NCI-H446 (cell line): Measurements from ENCODE around the gene CFAP206.

Experiments
- DNase-seq, 2 experiments: peaks; one replicate each; lab custom pipeline; 2025; lab: John Stamatoyannopoulos, UW

The CFAP206 gene, protein sequence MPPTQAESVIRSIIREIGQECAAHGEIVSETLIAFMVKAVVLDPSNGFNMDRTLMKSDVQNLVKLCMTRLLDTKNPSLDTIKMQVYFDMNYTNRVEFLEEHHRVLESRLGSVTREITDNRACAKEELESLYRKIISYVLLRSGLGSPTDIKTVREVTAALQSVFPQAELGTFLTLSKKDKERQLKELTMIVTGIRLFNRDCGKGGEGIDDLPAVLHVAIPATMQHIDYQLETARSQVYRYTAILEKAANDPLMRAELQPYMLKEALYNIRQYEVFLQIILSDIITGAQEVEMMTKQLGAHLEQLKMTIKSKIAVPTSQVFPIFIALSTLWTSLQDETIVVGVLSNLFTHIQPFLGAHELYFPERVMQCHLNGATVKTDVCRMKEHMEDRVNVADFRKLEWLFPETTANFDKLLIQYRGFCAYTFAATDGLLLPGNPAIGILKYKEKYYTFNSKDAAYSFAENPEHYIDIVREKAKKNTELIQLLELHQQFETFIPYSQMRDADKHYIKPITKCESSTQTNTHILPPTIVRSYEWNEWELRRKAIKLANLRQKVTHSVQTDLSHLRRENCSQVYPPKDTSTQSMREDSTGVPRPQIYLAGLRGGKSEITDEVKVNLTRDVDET

GRCh38 chr6:87407901-87408720, at the start of gene CFAP206:
CFAP206 (plus strand) TSS chr6:87407972; CDS start chr6:87409840, 1,868 bp downstream.
- peak; percentile 79 to 88 for DNase-seq

- DNase-seq: no peak
These were observed 43.0 kb upstream of the CFAP206 start for GRCh38 chr6:87364602-87365252.

DNA sequence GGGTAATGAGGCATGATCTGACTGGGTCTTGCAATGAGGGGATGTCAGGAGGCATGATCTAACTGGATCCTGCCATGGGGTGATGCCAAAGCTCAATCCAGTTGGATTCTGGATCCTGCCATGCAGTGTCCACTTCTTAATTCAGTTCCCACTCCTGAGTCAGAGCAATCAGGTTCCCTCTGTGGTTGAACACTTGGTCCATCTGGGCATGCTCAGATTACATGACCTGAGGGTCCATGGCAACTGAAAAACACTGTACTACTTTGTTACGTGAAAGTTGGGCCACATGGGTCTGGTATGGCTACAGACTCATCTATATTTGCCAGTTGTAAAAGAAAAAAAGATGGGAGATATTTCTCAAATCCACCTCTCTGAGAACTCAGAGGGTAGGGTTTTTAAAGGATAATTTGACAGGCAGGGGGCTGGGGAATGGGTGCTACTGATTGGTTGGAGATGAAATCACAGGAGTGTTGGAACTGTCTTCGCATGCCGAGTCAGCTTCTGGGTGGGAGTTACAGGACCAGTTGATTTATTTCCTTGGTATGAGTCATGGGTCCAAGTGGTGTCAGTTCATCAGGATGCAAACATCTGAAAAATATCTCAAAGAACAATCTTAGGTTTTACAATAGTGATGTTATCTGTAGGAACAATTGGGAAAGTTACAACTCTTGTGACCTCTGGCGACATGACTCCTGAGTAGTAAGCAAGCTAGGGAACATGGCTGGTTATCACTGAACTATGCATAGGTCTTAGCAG, 41.5 kb upstream of the CFAP206 start:
- no peak for DNase-seq

DNA sequence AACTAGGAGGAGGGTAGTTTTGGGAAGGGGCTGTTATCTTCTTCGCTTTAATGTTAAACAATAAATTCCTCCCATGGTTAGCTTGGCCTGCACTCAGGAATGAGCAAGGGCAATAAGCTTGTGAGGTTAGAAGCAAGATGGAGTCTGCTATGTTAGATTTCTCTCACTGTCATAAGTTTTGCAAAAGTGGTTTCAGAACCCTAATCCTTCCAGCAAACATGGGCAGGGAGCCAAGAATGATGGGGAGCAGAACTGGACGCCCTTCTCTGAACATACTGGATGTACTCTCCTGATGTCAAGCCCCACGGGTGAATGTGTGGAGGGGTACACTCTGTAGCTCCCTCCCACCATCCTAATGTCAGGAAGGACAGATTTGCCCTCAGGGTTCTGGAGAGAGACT, 40.9 kb upstream of the CFAP206 start:
- DNase-seq: no peak

DNA sequence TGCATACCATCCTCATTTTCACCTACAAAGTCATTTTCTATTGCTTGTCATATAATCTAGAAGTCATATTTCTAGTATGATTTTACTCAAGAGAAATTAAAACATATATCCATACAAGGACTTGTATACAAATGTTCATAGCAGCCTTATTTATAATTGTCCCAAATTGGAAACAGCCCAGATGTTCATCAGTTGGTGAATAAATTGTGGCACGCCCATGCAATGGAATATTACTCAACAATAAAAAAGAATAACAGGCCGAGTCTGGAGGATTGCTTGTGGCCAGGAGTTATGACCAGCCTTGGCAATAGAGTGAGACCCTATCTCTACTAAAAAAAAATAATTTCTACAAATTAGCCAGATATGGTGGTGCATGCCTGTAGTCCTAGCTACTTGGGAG, 34.4 kb upstream of the CFAP206 start:
- DNase-seq: no peak

- DNase-seq: no peak
These were observed 32.5 kb upstream of the CFAP206 start for GRCh38 chr6:87375315-87375714.

- no peak for DNase-seq
These were observed 31.1 kb upstream of the CFAP206 start for GRCh38 chr6:87376643-87377042.

DNA sequence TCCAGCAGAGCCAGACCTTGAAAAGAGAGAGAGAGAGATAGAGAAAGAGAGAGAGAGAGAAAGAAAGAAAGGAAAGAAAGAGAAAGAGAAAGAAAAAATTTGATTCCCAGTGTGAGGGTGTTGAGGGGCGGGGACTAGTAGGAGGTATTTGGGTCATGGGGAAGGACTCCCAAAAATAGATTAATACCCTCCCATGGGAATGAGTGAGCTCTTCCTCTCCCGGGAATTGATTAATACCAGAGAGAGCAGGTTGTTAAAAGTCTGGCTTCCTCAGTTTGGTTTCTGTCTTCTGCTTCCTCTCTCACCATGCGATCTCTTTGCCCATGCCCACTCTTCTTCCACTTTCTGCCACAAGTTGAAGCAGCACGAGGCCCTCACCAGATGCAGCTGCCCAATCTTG, 28.8 kb upstream of the CFAP206 start:
- no peak for DNase-seq

- no peak for DNase-seq
These were observed 24.9 kb upstream of the CFAP206 start for GRCh38 chr6:87382861-87383260.

DNA sequence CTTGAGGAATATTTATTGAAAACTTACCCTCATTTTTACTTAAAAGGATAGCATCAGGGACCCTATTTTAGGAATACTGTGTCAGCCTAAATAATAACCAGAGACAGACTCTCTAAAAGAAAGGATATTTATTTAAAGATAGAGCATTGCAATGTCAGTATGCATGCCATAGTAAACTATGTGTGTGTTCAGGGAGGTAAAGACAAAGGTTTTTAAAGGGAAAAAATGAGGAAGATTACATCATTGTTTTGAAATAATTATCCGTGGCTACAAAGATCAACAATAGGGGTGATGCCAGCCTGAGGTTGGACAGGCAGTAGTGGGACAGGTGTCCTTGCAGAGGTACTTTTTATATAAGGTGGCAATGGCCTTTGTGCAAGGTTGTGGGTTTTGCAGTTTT, 23.7 kb upstream of the CFAP206 start:
- DNase-seq: no peak

- DNase-seq: no peak
These were observed 23.3 kb upstream of the CFAP206 start for GRCh38 chr6:87384449-87384848.

GRCh38 chr6:87391334-87391733, 16.4 kb upstream of the CFAP206 start:
- DNase-seq: peak; percentile 12 to 17

- peak; percentile 42 to 50 for DNase-seq
These were observed 14.6 kb upstream of the CFAP206 start for GRCh38 chr6:87393026-87393622.

- DNase-seq: no peak
These were observed 12.3 kb upstream of the CFAP206 start for GRCh38 chr6:87395431-87395830.

DNA sequence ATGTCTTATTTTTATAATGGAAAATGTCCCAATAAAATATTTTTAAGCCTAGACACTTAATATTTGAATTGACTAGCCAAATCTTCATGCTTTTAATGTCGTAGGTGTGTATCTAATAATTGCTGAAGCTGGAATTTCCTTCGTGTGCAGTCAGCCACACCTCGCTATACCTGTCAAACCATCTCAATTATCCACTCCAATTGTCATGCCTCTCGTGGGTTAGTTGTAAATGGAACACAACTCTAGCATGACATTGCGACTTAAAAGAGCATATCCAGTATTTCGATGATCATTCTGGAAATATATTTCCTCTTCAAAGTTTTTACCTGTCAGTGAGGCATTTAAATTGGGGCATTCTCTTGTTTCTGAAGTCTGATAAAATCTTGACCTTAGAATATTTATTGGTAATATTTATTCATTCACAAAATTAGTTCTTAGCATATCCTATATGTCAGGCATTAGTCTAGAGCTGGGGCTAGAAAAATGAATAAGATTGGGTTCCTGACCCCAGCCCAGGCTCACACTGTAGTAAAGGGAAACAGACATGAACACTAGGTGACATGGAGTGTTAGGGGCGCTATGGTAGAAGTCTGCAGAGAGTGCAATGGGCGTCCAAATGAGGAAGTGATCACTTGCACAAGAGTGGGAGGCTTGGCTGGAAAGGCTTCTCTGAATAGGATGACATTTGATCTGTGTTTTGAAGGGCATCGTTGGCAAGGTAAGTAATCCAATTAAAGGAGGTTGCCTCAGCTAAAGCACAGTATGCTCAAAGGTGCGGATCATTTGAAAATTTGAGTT, 11.0 kb upstream of the CFAP206 start:
- DNase-seq: no peak

- no peak for DNase-seq
These were observed 10.1 kb upstream of the CFAP206 start for GRCh38 chr6:87397656-87398055.

DNA sequence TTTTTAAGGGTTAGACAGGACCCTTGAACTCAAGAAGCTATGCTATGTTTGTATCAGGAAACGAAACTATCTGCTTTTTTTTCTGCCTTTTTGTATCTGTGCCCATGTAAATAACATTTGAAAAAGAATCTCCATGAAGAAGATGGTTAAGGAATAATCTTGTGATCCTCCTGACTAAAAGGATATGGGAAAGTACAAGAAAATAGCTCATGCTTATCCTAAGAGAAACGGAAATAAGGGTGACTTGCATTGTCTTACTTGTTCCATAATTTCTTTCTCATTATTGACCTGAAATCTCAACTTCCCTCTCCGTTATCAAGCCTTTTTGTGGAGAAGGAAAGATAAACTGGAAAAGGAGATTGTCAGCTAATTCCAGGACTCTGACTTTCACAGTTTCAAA, 5.9 kb upstream of the CFAP206 start:
- no peak for DNase-seq

GRCh38 chr6:87407561-87407900, 241 bp upstream of the CFAP206 start:
- DNase-seq: peak; percentile 24 to 67

DNA sequence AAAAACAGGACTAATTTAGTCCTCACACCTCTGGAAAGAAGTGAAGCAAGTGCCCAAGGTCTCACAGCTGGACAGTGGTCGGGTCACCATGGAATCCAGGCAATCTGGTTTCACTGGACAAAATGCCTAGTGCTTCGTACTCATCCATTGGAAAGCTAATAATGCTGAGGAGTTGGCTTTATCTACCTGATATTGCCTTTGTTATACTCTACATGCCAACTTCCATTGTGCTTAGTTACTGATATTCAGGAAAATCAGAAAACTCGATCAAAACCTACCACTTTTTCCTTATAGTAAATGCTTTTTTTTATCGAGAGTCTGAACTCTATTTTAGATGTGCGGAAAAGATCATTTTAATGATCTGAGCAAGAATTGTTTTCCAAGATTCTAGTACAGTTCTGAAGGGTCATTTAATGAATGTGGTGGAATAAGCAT, 966 bp downstream of the CFAP206 start:
- DNase-seq: no peak

DNA sequence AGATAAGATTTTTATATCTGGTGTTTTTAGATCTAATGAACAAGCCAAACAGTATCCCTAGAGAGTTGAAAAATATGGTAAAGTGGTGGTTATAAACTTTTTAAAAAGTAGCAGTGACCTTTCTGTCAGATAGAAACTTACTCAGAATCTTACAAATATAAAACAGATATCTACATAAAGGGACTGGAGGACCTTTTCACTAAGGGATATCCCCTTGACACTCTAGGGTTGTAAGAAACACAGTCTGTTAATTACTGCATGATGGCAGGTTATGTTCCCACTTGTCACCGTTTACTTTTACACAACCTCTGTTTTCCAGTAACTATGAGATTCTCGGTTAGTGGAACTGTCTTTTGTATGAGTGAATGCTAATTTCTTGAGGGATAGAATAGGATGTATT, 11.5 kb downstream of the CFAP206 start:
- DNase-seq: no peak
